HAP-1 (cell line): Measurements from ENCODE around the gene NKAIN1.
A peak's percentile ranks its signal among the peaks of the same experiment; 100 is the strongest.
"Not testable (repeated sequence)": the region's sequence is repeated elsewhere in the genome, so short reads cannot be mapped to it uniquely, and the experiment has no call there.

Experiments used
- DNase-seq, 2 experiments: peaks; one replicate each; pipeline ENCODE4 v3.0.0-alpha.2; 2016 to 2020; ENCODE audit warnings: low spot score in 2 of 2
- H3K27me3 ChIP-seq: fragments of 250-450 bp; sonication (Bioruptor Pico); 2 replicates; pipeline ENCODE4 v1.5.1; 2020; ENCODE audit warnings: low read depth, mild to moderate bottlenecking, moderate library complexity
- H3K36me3 ChIP-seq: fragments of 250-450 bp; sonication (Bioruptor Pico); replicated peaks from 2 replicates; pipeline ENCODE4 v1.5.1; 2020; ENCODE audit warnings: mild to moderate bottlenecking
- H3K4me1 ChIP-seq: fragments of 250-450 bp; sonication (Bioruptor Pico); 2 replicates; pipeline ENCODE4 v1.5.1; 2020; ENCODE audit warnings: mild to moderate bottlenecking
- H3K4me3 ChIP-seq: fragments of 250-450 bp; sonication (Bioruptor Pico); 2 replicates; pipeline ENCODE4 v1.5.1; 2020; ENCODE audit warnings: mild to moderate bottlenecking, moderate library complexity
- H3K9me3 ChIP-seq: fragments of 250-450 bp; sonication (Bioruptor Pico); 2 replicates; pipeline ENCODE4 v1.5.1; 2020; ENCODE audit warnings: mild to moderate bottlenecking, moderate library complexity
- in situ Hi-C: fragments of 300-500 bp; cut with MboI; formaldehyde crosslinking; loops from 3 replicates; pipeline ENCODE4 v1.14.3; 2020; ENCODE audit warnings: low sequenced_read_pairs, inconsistent platforms, mixed read lengths

NKAIN1 gene

DNA sequence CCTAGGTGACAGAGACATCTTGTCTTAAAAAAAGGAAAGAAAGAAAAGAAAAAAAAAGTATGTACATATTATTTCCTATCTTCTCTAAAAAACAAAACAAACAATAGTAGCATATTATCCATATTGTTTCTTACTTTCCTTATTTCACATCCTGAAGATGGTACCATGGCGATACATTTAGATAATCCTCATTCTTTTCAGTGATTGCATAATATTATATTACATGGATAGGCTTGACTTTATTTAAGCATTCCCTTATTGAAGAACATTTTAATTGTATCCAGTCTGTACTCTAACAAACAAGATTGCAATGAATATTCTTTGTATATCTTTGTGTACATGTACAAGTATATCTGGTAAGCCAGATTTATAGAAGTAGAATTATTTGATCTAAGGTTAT lies 91.3 kb downstream of the NKAIN1 start:
- DNase-seq, result no peak
- Histone ChIP-seq H3K4me1 (peaks cover 10% of the 10 kb centered on the region), H3K27me3 (no peaks in the 10 kb centered on the region), H3K36me3 (no peaks in the 10 kb centered on the region), H3K9me3 (no peaks in the 10 kb centered on the region), H3K4me3 (no peak overlapping the region)
- in situ Hi-C loops, result no loop called here

DNA sequence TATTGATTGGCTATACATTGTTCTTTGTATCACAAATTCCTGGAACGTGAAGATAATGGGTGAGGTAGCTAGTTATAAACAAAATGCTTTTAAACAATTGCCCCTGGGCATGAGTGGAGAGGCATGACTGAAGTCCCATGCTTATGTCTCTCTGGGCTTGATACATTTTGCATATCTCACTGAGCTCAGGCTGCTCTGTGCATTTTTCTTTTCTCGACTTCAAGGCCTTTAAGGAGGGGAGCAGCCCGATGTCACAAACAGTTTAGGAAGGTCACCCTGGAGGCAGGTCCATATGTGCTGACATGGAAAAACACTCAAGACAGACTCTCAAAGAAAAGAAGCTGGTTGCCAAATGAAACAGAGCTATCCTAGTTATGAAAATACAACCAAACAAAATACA lies 94.0 kb downstream of the NKAIN1 start:
- H3K4me1 ChIP-seq, result peaks cover 10% of the 10 kb centered on the region
- no peak overlapping the region for H3K4me3 ChIP-seq
- peak; percentile 52 to 73 for DNase-seq
- H3K36me3 ChIP-seq, result no peaks in the 10 kb centered on the region
- in situ Hi-C loops, result no loop called here
- no peaks in the 10 kb centered on the region for H3K9me3 ChIP-seq
- H3K27me3 ChIP-seq, result no peaks in the 10 kb centered on the region

DNA sequence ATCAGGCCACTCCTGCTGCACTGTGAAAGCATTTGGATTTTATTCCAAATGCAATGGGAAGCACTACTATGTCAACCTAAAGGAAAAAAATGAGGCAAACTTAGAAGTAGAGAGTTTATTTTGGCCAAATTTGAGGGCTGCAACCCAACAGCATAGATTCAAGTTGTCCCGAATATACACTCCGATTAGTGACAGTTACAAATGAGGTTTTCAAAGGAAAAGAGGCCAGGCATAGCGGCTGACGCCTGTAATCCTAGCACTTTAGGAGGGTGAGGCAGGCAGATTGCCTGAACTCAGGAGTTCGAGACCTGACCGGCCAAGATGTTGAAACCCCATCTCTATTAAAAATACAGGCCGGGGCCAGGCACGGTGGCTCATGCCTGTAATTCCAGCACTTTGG lies 95.2 kb downstream of the NKAIN1 start:
- in situ Hi-C loops, result no loop called here
- H3K36me3 ChIP-seq, result no peaks in the 10 kb centered on the region
- H3K27me3 ChIP-seq, result no peaks in the 10 kb centered on the region
- no peaks in the 10 kb centered on the region for H3K9me3 ChIP-seq
- DNase-seq, result no peak
- H3K4me1 ChIP-seq, result peaks cover 10% of the 10 kb centered on the region
- no peak overlapping the region for H3K4me3 ChIP-seq

DNA sequence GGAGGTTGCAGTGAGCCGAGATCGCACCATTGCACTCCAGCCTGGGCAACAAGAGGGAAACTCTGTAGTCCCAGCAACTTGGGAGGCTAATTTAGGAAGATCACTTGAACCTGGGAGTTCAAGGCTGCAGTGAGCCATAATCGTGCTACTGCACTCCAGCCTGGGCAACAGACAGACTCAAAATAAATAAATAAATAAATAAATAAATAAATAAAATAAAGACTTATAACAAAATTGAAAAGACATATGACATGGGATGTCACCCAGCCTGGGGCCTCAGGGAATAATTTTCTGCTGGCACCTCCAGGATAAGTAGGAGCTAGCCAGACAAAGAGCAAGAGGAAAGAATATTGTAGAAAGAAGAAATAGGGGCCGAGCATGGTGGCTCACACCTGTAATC lies 96.2 kb downstream of the NKAIN1 start:
- H3K36me3 ChIP-seq, result no peaks in the 10 kb centered on the region
- H3K4me3 ChIP-seq, result no peak overlapping the region
- in situ Hi-C loops, result no loop called here
- no peaks in the 10 kb centered on the region for H3K27me3 ChIP-seq
- no peaks in the 10 kb centered on the region for H3K9me3 ChIP-seq
- DNase-seq, result no peak
- peaks cover 10% of the 10 kb centered on the region for H3K4me1 ChIP-seq

DNA sequence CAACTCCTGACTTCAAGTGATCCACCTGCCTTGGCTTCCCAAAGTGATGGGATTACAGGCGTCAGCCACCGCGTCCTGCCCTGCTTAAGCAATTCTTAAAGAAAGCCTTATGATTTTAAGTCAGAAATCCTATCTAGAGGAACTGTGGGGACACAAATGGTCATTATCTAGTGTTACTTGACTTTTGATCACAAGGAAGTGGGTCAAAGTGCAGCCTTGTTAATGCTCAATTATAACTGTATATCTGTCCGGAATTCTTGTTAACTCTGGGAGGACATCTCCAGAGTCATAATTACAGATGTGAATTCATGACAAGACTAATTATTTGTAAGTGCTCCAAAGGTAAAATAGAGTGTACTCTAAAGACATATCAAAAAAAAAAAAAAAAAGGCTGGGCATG lies 97.3 kb downstream of the NKAIN1 start:
- in situ Hi-C loops, result no loop called here
- no peak for DNase-seq
- Histone ChIP-seq H3K36me3 (no peaks in the 10 kb centered on the region), H3K9me3 (no peaks in the 10 kb centered on the region), H3K4me3 (no peak overlapping the region), H3K4me1 (peaks cover 10% of the 10 kb centered on the region), H3K27me3 (no peaks in the 10 kb centered on the region)

DNA sequence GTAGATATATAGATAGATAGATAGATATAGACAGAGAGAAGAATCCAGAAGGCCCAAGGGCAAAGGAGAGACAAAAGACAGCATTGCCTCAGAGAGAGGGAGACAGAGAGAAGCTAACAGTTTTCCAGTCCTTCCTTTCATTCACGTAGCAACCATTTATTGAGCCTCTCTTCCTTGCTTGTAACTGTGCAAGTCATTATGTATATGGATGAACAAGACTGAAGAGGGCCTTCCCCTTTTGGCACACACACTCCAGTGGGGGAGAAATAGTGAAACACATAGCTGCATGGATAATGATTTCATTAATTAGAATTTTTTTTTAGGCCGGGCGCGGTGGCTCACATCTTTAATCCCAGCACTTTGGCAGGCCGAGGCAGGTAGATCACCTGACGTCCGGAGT lies 99.4 kb downstream of the NKAIN1 start:
- Histone ChIP-seq H3K4me1 (peaks cover 2% of the 10 kb centered on the region), H3K36me3 (no peaks in the 10 kb centered on the region), H3K27me3 (no peaks in the 10 kb centered on the region), H3K4me3 (no peak overlapping the region), H3K9me3 (no peaks in the 10 kb centered on the region)
- no peak for DNase-seq
- in situ Hi-C loops, result no loop called here

DNA sequence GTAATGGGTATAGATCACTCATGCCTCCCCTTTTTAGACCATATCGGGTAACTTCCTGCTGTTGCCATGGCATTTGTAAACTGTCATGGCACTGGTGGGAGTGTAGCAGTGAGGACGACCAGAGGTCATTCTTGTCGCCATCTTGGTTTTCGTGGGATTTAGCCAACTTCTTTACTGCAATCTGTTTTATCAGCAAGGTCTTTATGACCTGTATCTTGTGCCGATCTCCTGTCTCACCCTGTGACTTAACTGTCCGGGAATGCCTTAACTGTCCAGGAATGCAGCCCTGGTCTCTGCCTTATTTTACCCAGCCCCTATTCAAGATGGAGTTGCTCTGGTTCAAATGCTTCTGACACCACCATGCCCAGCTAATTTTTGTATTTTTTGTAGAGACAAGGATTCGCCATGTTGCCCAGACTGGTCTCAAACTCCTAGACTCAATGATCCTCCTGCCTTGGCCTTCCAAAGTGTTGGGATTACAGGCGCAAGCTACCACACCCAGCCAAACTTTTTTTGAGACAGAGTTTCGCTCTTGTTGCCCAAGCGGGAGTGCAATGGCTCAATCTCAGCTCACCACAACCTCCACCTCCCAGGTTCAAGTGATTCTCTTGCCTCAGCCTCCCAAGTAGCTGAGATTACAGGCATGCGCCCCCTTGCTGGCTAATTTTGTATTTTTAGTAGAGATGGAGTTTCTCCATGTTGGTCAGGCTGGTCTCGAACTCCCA lies 100.7 kb downstream of the NKAIN1 start:
- H3K9me3 ChIP-seq, DNase-seq, H3K4me3 ChIP-seq, H3K36me3 ChIP-seq, H3K27me3 ChIP-seq, H3K4me1 ChIP-seq, in situ Hi-C loops: not testable (repeated sequence)

DNA sequence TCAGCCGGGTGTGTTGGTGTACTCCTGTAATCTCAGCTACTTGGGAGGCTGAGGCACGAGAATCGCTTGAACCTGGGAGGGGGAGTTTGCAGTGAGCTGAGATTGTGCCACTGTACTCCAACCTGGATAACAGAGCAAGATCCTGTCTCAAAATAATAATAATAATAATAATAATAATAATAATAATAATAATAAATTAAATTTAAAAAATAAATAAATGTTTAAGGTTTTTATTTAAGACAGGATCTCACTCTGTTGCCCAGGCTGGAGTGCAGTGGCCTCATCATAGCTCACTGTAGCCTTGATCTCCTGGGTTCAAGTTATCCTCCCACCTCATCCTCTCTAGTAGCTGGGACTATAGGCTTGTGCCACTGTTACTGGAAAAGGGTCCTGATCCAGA lies 101.8 kb downstream of the NKAIN1 start:
- H3K4me3 ChIP-seq, H3K4me1 ChIP-seq, H3K36me3 ChIP-seq, in situ Hi-C loops, DNase-seq, H3K27me3 ChIP-seq, H3K9me3 ChIP-seq: not testable (repeated sequence)

DNA sequence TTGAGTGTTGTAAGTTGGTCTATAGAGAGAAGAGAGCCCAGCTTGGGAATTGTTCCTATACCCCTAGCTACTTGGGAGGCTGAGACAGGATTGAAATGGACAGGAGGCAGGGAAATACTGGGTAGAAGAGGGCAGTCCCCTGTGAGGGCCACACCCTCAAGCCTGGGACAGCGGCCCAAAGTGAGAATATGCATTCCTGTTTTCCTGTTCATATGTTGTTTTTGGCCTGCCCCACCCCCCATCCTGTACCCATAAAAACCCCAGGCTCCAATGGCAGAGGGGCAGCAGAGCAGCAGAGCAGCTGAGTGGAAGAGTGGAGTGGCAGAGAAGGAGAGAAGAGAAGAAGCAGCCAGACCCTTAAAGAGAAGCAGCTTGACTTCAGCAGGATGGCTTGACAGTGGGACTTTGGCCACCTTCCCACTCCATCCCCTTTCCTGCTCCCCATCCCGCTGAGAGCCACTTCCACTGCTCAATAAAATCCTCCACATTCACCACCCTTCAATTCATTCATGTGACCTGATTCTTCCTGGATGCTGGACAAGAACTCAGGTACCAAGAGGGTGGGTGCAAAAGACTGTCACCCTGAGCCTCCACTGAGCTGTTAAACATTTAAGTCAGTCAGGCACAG lies 103.6 kb downstream of the NKAIN1 start:
- no peaks in the 10 kb centered on the region for H3K9me3 ChIP-seq
- DNase-seq, result no peak

DNA sequence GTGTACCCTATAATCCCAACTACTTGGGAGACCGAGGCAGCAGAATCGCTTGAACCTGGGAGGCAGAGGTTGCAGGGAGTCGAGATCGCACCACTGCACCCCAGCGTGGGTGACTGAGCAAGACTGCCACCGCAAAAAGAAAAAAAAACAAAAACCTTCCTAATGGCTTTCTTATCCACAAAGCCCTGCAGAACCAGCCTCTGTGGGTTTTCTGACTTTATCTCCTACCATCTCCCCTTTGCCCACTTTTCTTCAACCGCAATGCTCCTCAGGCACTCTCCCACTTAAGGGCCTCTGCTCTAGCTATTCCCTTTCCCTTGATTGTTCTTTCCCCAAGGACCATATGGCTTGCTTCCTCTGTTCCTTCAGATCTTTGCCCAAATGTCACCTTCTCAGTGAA lies 106.3 kb downstream of the NKAIN1 start:
- H3K4me1 ChIP-seq, result no peaks in the 10 kb centered on the region
- DNase-seq, result no peak
- in situ Hi-C loops, result no loop called here

More for the DNA sequence above, 103.6 kb downstream of the NKAIN1 start:
- Histone ChIP-seq H3K4me3 (no peak overlapping the region), H3K27me3 (no peaks in the 10 kb centered on the region), H3K4me1 (no peaks in the 10 kb centered on the region; the same call in 1 of the 2 replicates), H3K36me3 (no peaks in the 10 kb centered on the region)
- in situ Hi-C loops, result no loop called here

More for the DNA sequence above, 106.3 kb downstream of the NKAIN1 start:
- Histone ChIP-seq H3K36me3 (no peaks in the 10 kb centered on the region), H3K4me3 (no peak overlapping the region), H3K9me3 (no peaks in the 10 kb centered on the region), H3K27me3 (no peaks in the 10 kb centered on the region)
